PFSK-1 (cell line): Measurements from ENCODE around the gene LOXL4.

Experiments used
- FOXP2 ChIP-seq: optimal IDR thresholded peaks from 2 replicates; pipeline ENCODE3; 2011; ENCODE audit warnings: borderline replicate concordance, control low read depth, inconsistent platforms; ENCODE audit not compliant: insufficient read depth; ENCODE audit errors: extremely low read length, extremely low read depth
- REST ChIP-seq, 2 experiments: IDR thresholded peaks; 2 replicates each; pipeline versions ENCODE4 v1.6.1 to v1.8.0; 2011 to 2012; ENCODE audit warnings: low read depth in 2 of 2, low read length in 2 of 2, control low read depth in 1 of 2, inconsistent platforms in 1 of 2, mild to moderate bottlenecking in 1 of 2, moderate library complexity in 1 of 2; ENCODE audit not compliant: insufficient read depth in 1 of 2

GRCh38 chr10:98285416-98285815, 17.4 kb upstream of the LOXL4 start:
- no peak for TF ChIP-seq FOXP2
- no peak for TF ChIP-seq REST (IDR thresholded peaks at IDR 0.05; ENCODE audit: insufficient read depth in 1 of 2, low read depth in 2 of 2, low read length in 2 of 2)
